IPS-20b (cell line): ENCODE data around the gene SRGAP2C.
"Not testable (repeated sequence)": the region's sequence is repeated elsewhere in the genome, so short reads cannot be mapped to it uniquely, and the experiment has no call there.

Source experiments
- H3K27ac ChIP-seq: one replicate; pipeline ENCODE4 v1.5.1; 2013; ENCODE audit warnings: low read length
- H3K27me3 ChIP-seq: 2 replicates; pipeline ENCODE4 v1.6.1; 2013; ENCODE audit warnings: mild to moderate bottlenecking, low read length, inconsistent platforms; ENCODE audit not compliant: insufficient read depth
- H3K36me3 ChIP-seq: 2 replicates; pipeline ENCODE4 v1.6.1; 2013; ENCODE audit warnings: low read depth, mild to moderate bottlenecking, inconsistent platforms, low read length, moderate library complexity; ENCODE audit not compliant: insufficient read depth
- H3K4me1 ChIP-seq: 2 replicates; pipeline ENCODE4 v1.6.1; 2013; ENCODE audit warnings: mild to moderate bottlenecking, control low read depth, inconsistent platforms, low read length, moderate library complexity; ENCODE audit not compliant: insufficient read depth
- H3K4me3 ChIP-seq: 2 replicates; pipeline ENCODE4 v1.5.1; 2013; ENCODE audit warnings: mild to moderate bottlenecking, low read length, inconsistent platforms
- H3K9ac ChIP-seq: 2 replicates; pipeline ENCODE4 v1.6.1; 2013; ENCODE audit warnings: low read depth, mild to moderate bottlenecking, inconsistent platforms, low read length, moderate library complexity
- H3K9me3 ChIP-seq: 2 replicates; pipeline ENCODE4 v1.6.1; 2013; ENCODE audit warnings: mild to moderate bottlenecking, low read depth, low read length, inconsistent platforms; ENCODE audit not compliant: insufficient read depth

The SRGAP2C gene

GRCh38 chr1:121197095-121197882 lies 12.5 kb downstream of the SRGAP2C start:
- H3K36me3 ChIP-seq, H3K4me3 ChIP-seq, H3K27ac ChIP-seq, H3K4me1 ChIP-seq, H3K9ac ChIP-seq, H3K27me3 ChIP-seq, H3K9me3 ChIP-seq: not testable (repeated sequence)

- not testable (repeated sequence) for H3K9ac ChIP-seq, H3K4me1 ChIP-seq, H3K9me3 ChIP-seq
Observed at GRCh38 chr1:121199763-121200162, 15.0 kb downstream of the SRGAP2C start.

GRCh38 chr1:121200232-121200631 lies 15.5 kb downstream of the SRGAP2C start:
- H3K9ac ChIP-seq, H3K4me3 ChIP-seq, H3K9me3 ChIP-seq, H3K27me3 ChIP-seq, H3K27ac ChIP-seq, H3K4me1 ChIP-seq, H3K36me3 ChIP-seq: not testable (repeated sequence)

More at GRCh38 chr1:121199763-121200162, 15.0 kb downstream of the SRGAP2C start:
- not testable (repeated sequence) for H3K27ac ChIP-seq, H3K36me3 ChIP-seq, H3K27me3 ChIP-seq, H3K4me3 ChIP-seq

- not testable (repeated sequence) for H3K27me3 ChIP-seq, H3K4me3 ChIP-seq, H3K27ac ChIP-seq, H3K36me3 ChIP-seq, H3K9ac ChIP-seq, H3K9me3 ChIP-seq, H3K4me1 ChIP-seq
Observed at GRCh38 chr1:121200985-121201981, 16.5 kb downstream of the SRGAP2C start.

GRCh38 chr1:121202986-121203385 lies 18.2 kb downstream of the SRGAP2C start:
- not testable (repeated sequence) for H3K9ac ChIP-seq, H3K36me3 ChIP-seq, H3K27me3 ChIP-seq, H3K9me3 ChIP-seq, H3K4me1 ChIP-seq, H3K4me3 ChIP-seq, H3K27ac ChIP-seq

GRCh38 chr1:121205786-121206711 lies 21.3 kb downstream of the SRGAP2C start:
- not testable (repeated sequence) for H3K27me3 ChIP-seq, H3K9ac ChIP-seq, H3K9me3 ChIP-seq, H3K36me3 ChIP-seq, H3K27ac ChIP-seq, H3K4me1 ChIP-seq, H3K4me3 ChIP-seq

GRCh38 chr1:121207328-121207727 lies 22.6 kb downstream of the SRGAP2C start:
- not testable (repeated sequence) for H3K9ac ChIP-seq, H3K36me3 ChIP-seq, H3K4me3 ChIP-seq, H3K9me3 ChIP-seq, H3K27ac ChIP-seq, H3K4me1 ChIP-seq, H3K27me3 ChIP-seq

- not testable (repeated sequence) for H3K4me3 ChIP-seq, H3K36me3 ChIP-seq, H3K9me3 ChIP-seq, H3K9ac ChIP-seq, H3K27ac ChIP-seq, H3K4me1 ChIP-seq, H3K27me3 ChIP-seq
Observed at GRCh38 chr1:121208375-121208774, 23.6 kb downstream of the SRGAP2C start.

GRCh38 chr1:121210778-121211177 lies 26.0 kb downstream of the SRGAP2C start:
- not testable (repeated sequence) for H3K36me3 ChIP-seq, H3K4me3 ChIP-seq, H3K9ac ChIP-seq, H3K4me1 ChIP-seq, H3K9me3 ChIP-seq, H3K27ac ChIP-seq, H3K27me3 ChIP-seq

GRCh38 chr1:121213491-121213890 lies 28.7 kb downstream of the SRGAP2C start:
- not testable (repeated sequence) for H3K36me3 ChIP-seq, H3K9ac ChIP-seq, H3K4me1 ChIP-seq, H3K4me3 ChIP-seq, H3K27me3 ChIP-seq, H3K9me3 ChIP-seq, H3K27ac ChIP-seq

- not testable (repeated sequence) for H3K4me1 ChIP-seq, H3K27me3 ChIP-seq, H3K4me3 ChIP-seq, H3K36me3 ChIP-seq, H3K9ac ChIP-seq, H3K9me3 ChIP-seq, H3K27ac ChIP-seq
Observed at GRCh38 chr1:121214544-121215156, 29.9 kb downstream of the SRGAP2C start.
